GM18907 (cell line): ENCODE measurements around the gene MERTK.

ENCODE experiments used
- ATAC-seq: cut with Tn5 transposase; IDR thresholded peaks from one replicate; pipeline ENCODE4 v1.9.1; 2021; ENCODE audit warnings: mild to moderate bottlenecking, moderate library complexity; ENCODE audit not compliant: unreplicated experiment

MERTK gene

GRCh38 chr2:112073875-112074274 lies 175.5 kb downstream of the MERTK start:
- ATAC-seq, result no peak

- ATAC-seq, result no peak
Observed at GRCh38 chr2:112074506-112074905, 176.1 kb downstream of the MERTK start.

- no peak for ATAC-seq
Observed at GRCh38 chr2:112075490-112076260, 177.3 kb downstream of the MERTK start.

- ATAC-seq, result no peak
Observed at GRCh38 chr2:112077814-112078213, 179.4 kb downstream of the MERTK start.
